Testis (tissue), 2 donors: ENCODE measurements around the gene MANBA.

ENCODE experiments used
- POLR2A ChIP-seq: fragments of 450-650 bp; IDR thresholded peaks from one replicate; pipeline ENCODE4 v1.6.1; 2017; ENCODE audit warnings: antibody characterized with exemption, mild to moderate bottlenecking, moderate library complexity
- TF ChIP-seq, protein P1 (sequence below), 3 experiments: fragments of 450-650 bp in 2 of 3; fragments of 200-600 bp in 1 of 3; sonication (generic) in 1 of 3; IDR thresholded peaks; one replicate each; pipeline ENCODE4 v1.5.1; 2016 to 2019; ENCODE audit warnings: antibody characterized with exemption in 3 of 3, mild to moderate bottlenecking in 2 of 3, moderate library complexity in 1 of 3

DNA sequence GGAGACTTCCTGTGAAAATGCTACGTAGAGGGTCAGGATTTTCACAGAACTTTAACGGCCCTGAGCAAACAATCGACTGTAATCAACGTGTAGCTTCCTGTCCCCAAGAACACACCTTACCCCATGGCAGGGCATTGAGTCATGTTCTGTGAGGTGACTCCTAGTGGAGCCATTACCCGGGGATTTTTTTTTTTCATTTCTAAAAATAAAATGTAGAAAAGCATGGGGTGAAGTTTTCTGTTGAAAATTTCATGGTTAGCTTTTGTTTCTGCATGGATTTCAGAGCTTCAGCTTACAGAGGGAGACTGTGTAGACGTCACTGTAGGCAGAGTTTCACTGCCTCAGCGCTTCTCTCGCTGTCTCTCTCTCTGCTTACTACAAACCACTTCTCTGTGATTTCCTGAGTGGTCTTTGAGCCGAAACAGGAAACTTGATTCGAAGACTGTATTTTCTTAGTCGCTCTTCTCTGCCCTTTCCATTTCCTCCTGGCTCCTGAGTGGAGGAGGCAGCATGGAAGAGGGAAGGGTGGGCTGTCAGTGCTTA lies 147.9 kb downstream of the MANBA start:
- TF ChIP-seq, protein P1, sequence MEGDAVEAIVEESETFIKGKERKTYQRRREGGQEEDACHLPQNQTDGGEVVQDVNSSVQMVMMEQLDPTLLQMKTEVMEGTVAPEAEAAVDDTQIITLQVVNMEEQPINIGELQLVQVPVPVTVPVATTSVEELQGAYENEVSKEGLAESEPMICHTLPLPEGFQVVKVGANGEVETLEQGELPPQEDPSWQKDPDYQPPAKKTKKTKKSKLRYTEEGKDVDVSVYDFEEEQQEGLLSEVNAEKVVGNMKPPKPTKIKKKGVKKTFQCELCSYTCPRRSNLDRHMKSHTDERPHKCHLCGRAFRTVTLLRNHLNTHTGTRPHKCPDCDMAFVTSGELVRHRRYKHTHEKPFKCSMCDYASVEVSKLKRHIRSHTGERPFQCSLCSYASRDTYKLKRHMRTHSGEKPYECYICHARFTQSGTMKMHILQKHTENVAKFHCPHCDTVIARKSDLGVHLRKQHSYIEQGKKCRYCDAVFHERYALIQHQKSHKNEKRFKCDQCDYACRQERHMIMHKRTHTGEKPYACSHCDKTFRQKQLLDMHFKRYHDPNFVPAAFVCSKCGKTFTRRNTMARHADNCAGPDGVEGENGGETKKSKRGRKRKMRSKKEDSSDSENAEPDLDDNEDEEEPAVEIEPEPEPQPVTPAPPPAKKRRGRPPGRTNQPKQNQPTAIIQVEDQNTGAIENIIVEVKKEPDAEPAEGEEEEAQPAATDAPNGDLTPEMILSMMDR (IDR thresholded peaks at IDR 0.05) = no peak
- no peak for TF ChIP-seq POLR2A
